CD14-positive monocyte (primary cell): ENCODE data around the gene HTRA3. TPM values are rescaled to one million over a fixed set of nuclear protein-coding genes. Genes with fewer than 3 reads are reported as not detected.
A peak's percentile ranks its signal among the peaks of the same experiment; 100 is the strongest.

Experiments used
- DNase-seq, 3 donors: peaks; one replicate each; pipeline ENCODE4 v3.0.0-alpha.2; 2011 to 2022
- H2AFZ ChIP-seq: 2 replicates; pipeline ENCODE4 v1.6.0; 2012; ENCODE audit warnings: mild to moderate bottlenecking, low read depth, low read length, inconsistent platforms; ENCODE audit not compliant: insufficient read depth, poor library complexity, severe bottlenecking
- H3K27ac ChIP-seq, 2 donors: 1 replicate in 1 of 2; 2 replicates in 1 of 2; pipeline ENCODE4 v1.5.1; 2012 to 2013; ENCODE audit warnings: low read length in 2 of 2, control low read depth in 1 of 2, inconsistent platforms in 1 of 2, low read depth in 1 of 2, mild to moderate bottlenecking in 1 of 2
- H3K27me3 ChIP-seq, 2 donors: one replicate each; pipeline versions ENCODE4 v1.6.0 to v1.6.1; 2011 to 2013; ENCODE audit warnings: low read length in 2 of 2; ENCODE audit not compliant: control insufficient read depth in 2 of 2, insufficient read depth in 2 of 2
- H3K36me3 ChIP-seq, 2 donors: replicated peaks in 1 of 2; 1 replicate in 1 of 2; 2 replicates in 1 of 2; pipeline versions ENCODE4 v1.5.1 to v1.6.1; 2012 to 2013; ENCODE audit warnings: low read length in 2 of 2, control low read depth in 1 of 2, inconsistent platforms in 1 of 2, mild to moderate bottlenecking in 1 of 2; ENCODE audit not compliant: insufficient read depth in 2 of 2, control insufficient read depth in 1 of 2
- H3K4me1 ChIP-seq, 2 donors: 1 replicate in 1 of 2; 2 replicates in 1 of 2; pipeline versions ENCODE4 v1.5.1 to v1.6.1; 2012 to 2013; ENCODE audit warnings: low read length in 2 of 2, control low read depth in 1 of 2, inconsistent platforms in 1 of 2, mild to moderate bottlenecking in 1 of 2, moderate library complexity in 1 of 2; ENCODE audit not compliant: insufficient read depth in 2 of 2, control insufficient read depth in 1 of 2
- H3K4me2 ChIP-seq: replicated peaks from 2 replicates; pipeline ENCODE3; 2012; ENCODE audit warnings: low read length, moderate library complexity, mild to moderate bottlenecking; ENCODE audit not compliant: poor library complexity, severe bottlenecking; ENCODE audit errors: extremely low read depth
- H3K4me3 ChIP-seq, 3 experiments: fragments of 200-600 bp in 1 of 3; sonication (generic) in 1 of 3; replicated peaks in 1 of 3; 1 replicate in 2 of 3; 2 replicates in 1 of 3; pipeline ENCODE4 v1.5.1; 2011 to 2013; ENCODE audit warnings: low read length in 3 of 3, mild to moderate bottlenecking in 3 of 3, control low read depth in 2 of 3, low read depth in 2 of 3, inconsistent platforms in 1 of 3, moderate library complexity in 1 of 3
- H3K79me2 ChIP-seq: 2 replicates; pipeline ENCODE4 v1.6.0; 2012; ENCODE audit warnings: mild to moderate bottlenecking, control low read depth, inconsistent platforms, low read length, moderate library complexity; ENCODE audit not compliant: insufficient read depth
- H3K9ac ChIP-seq: 2 replicates; pipeline ENCODE4 v1.6.0; 2017; ENCODE audit warnings: low read length, mild to moderate bottlenecking; ENCODE audit not compliant: insufficient read depth, poor library complexity, severe bottlenecking
- H3K9me3 ChIP-seq, 2 donors: replicated peaks in 1 of 2; 1 replicate in 1 of 2; 2 replicates in 1 of 2; pipeline versions ENCODE4 v1.5.1 to v1.6.1; 2012 to 2013; ENCODE audit warnings: low read length in 2 of 2, control low read depth in 1 of 2; ENCODE audit not compliant: control insufficient read depth in 1 of 2, insufficient read depth in 1 of 2
- H4K20me1 ChIP-seq: 2 replicates; pipeline ENCODE4 v1.6.0; 2012; ENCODE audit warnings: mild to moderate bottlenecking, low read length, control low read depth, moderate library complexity; ENCODE audit not compliant: insufficient read depth
- H3K27ac Mint-ChIP-seq, 7 donors: one replicate each; pipeline ENCODE4 v1.8.0; 2020; ENCODE audit warnings: mild to moderate bottlenecking in 7 of 7, mixed read lengths in 7 of 7, moderate library complexity in 6 of 7, inconsistent platforms in 2 of 7
- H3K27me3 Mint-ChIP-seq, 3 donors: one replicate each; pipeline ENCODE4 v1.8.0; 2021 to 2022; ENCODE audit warnings: low read depth in 3 of 3, mild to moderate bottlenecking in 3 of 3, mixed read lengths in 3 of 3, moderate library complexity in 3 of 3, inconsistent platforms in 1 of 3
- H3K36me3 Mint-ChIP-seq, 2 donors: one replicate each; pipeline ENCODE4 v1.8.0; 2020; ENCODE audit warnings: mixed read lengths in 2 of 2, inconsistent platforms in 1 of 2, mild to moderate bottlenecking in 1 of 2
- H3K4me1 Mint-ChIP-seq: one replicate; pipeline ENCODE4 v1.8.0; 2020; ENCODE audit warnings: mild to moderate bottlenecking, mixed read lengths
- H3K4me3 Mint-ChIP-seq, 2 donors: one replicate each; pipeline ENCODE4 v1.8.0; 2020; ENCODE audit warnings: mild to moderate bottlenecking in 2 of 2, mixed read lengths in 2 of 2, moderate library complexity in 1 of 2
- H3K9me3 Mint-ChIP-seq, 7 donors: one replicate each; pipeline ENCODE4 v1.8.0; 2020 to 2022; ENCODE audit warnings: mixed read lengths in 7 of 7, mild to moderate bottlenecking in 6 of 7, moderate library complexity in 6 of 7, inconsistent platforms in 2 of 7
- WGBS: methylation state at CpG from one replicate; pipeline ENCODE4 v1.1.5; 2013; ENCODE audit warnings: missing lambda C conversion rate; ENCODE audit not compliant: insufficient coverage; 5-methylcytosine and 5-hydroxymethylcytosine counted together
- intact Hi-C, 2 donors: fragments of 100-400 bp; cut with micrococcal nuclease; formaldehyde crosslinking; loops; one replicate each; pipeline versions ENCODE4 v1.15.0 to v1.15.1; 2023
- polyA plus RNA-seq, 3 donors: library from polyadenylated mRNA; depleted of rRNA in 1 of 3; unstranded in 2 of 3; stranded (reverse) in 1 of 3; fragments of 300-500 nt in 2 of 3; fragments of >200 nt in 1 of 3; fragmentation: Illumina TruSeq in 2 of 3; gene quantifications; 1 replicate in 2 of 3; 2 replicates in 1 of 3; pipeline ENCODE4 v1.2.3, GENCODE V29; 2012 to 2021
- TF ChIP-seq, protein P1 (sequence below): fragments of 200-600 bp; IDR thresholded peaks from one replicate; pipeline ENCODE4 v1.8.0; 2022; ENCODE audit warnings: antibody characterized with exemption, mild to moderate bottlenecking

HTRA3 gene
- polyA plus RNA-seq, 3 donors = not detected

DNA sequence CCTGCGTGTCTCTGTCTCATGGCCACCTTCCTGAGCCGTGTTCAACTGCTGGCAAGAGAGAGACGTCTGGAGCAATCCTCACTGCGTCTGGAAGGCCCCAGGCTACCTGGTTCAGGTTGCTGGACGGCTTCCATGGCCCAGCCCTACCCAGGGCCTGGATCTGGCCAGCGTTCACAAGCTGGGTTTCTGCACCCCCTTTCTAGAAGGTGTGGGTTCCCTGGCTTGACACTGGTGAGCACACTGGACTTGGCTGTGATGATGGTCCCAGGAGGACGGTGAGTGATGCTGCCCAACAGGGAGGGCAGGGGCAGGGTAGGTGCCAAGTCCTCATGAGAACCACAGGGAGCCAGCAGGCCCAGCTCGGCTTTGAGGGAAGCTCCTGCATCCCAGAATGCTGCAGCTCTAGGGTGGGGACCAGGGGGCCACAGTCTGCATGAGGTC lies 63.4 kb downstream of the HTRA3 start:
- H3K36me3 ChIP-seq = no peaks in the 10 kb centered on the region
- DNase-seq = no peak
- intact Hi-C loops = no loop called here
- H3K79me2 ChIP-seq = no peaks in the 10 kb centered on the region
- peaks cover 0 to 3% of the 10 kb centered on the region in 2 donors for H3K9me3 ChIP-seq
- no peak overlapping the region for H3K4me2 ChIP-seq
- peaks cover 0 to 2% (median 0%) of the 10 kb centered on the region in 3 donors for H3K27me3 Mint-ChIP-seq
- no peaks in the 10 kb centered on the region for H3K27me3 ChIP-seq
- no peak overlapping the region for H3K4me3 ChIP-seq
- H3K4me1 Mint-ChIP-seq = peaks cover 7% of the 10 kb centered on the region
- H3K9me3 Mint-ChIP-seq = peaks cover 5 to 16% (median 10%) of the 10 kb centered on the region in 7 donors
- H3K4me3 Mint-ChIP-seq = no peak overlapping the region
- H3K27ac ChIP-seq = no peak overlapping the region
- no peak overlapping the region for H3K9ac ChIP-seq
- 89% methylated on average over 8 of the region's 8 CpGs for WGBS
- H4K20me1 ChIP-seq = no peaks in the 10 kb centered on the region
- no peaks in the 10 kb centered on the region for H3K36me3 Mint-ChIP-seq
- peak overlapping the region in 1 of 7 donors; percentile 25 for H3K27ac Mint-ChIP-seq
- H3K4me1 ChIP-seq = no peaks in the 10 kb centered on the region
- H2AFZ ChIP-seq = no peak overlapping the region
- TF ChIP-seq, protein P1, sequence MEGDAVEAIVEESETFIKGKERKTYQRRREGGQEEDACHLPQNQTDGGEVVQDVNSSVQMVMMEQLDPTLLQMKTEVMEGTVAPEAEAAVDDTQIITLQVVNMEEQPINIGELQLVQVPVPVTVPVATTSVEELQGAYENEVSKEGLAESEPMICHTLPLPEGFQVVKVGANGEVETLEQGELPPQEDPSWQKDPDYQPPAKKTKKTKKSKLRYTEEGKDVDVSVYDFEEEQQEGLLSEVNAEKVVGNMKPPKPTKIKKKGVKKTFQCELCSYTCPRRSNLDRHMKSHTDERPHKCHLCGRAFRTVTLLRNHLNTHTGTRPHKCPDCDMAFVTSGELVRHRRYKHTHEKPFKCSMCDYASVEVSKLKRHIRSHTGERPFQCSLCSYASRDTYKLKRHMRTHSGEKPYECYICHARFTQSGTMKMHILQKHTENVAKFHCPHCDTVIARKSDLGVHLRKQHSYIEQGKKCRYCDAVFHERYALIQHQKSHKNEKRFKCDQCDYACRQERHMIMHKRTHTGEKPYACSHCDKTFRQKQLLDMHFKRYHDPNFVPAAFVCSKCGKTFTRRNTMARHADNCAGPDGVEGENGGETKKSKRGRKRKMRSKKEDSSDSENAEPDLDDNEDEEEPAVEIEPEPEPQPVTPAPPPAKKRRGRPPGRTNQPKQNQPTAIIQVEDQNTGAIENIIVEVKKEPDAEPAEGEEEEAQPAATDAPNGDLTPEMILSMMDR = no peak

DNA sequence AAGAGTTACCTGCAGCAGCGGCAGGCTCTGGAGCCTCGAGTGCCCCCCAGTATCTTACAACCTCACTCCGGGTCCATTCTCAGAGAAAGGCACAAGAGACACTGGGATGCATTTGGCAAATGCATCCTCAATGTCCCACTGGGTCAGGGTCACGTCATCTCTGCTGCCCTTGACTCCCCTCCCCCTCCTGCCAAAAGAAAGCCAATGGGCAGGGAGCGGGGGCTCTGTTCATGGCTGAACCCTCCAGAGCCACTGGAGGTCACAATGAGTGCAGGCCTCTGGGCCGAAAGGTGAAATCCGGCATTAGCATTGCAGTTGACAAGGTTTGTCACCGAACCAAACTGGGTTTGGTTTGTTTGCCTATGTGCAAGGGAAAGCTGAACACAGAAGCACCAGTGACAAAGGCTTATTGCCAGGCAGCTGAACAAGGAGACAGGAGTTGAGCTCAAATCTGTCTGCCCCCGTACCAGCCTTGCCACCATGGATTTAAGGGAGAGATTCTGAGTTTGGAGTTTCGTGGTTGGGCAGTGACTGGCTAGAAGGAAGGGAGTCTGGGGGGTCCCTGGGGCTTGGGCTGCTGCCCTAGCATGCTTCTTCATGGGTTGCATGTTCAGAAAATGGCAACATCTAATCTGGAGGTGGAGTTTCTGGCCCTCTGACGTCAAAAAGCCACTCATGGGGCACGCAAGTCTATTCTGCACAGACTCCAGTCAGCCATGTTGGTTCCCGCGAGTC lies 64.3 kb downstream of the HTRA3 start:
- Histone ChIP-seq H3K9me3 (peaks cover 0 to 3% of the 10 kb centered on the region in 2 donors), H3K79me2 (no peaks in the 10 kb centered on the region), H3K4me2 (no peak overlapping the region), H3K9ac (no peak overlapping the region), H2AFZ (no peak overlapping the region), H3K4me1 (peaks cover 0 to 6% of the 10 kb centered on the region in 2 donors), H3K27ac (no peak overlapping the region), H3K4me3 (no peak overlapping the region), H4K20me1 (no peaks in the 10 kb centered on the region), H3K36me3 (no peaks in the 10 kb centered on the region), H3K27me3 (no peaks in the 10 kb centered on the region)
- H3K4me3 Mint-ChIP-seq = no peak overlapping the region
- intact Hi-C loops = no loop called here
- H3K27me3 Mint-ChIP-seq = peaks cover 0 to 2% (median 0%) of the 10 kb centered on the region in 3 donors
- H3K4me1 Mint-ChIP-seq = peaks cover 13% of the 10 kb centered on the region
- no peaks in the 10 kb centered on the region for H3K36me3 Mint-ChIP-seq
- 91% methylated on average over 11 of the region's 14 CpGs for WGBS
- H3K27ac Mint-ChIP-seq = no peak overlapping the region
- peaks cover 5 to 16% (median 10%) of the 10 kb centered on the region in 7 donors for H3K9me3 Mint-ChIP-seq
- TF ChIP-seq, protein P1 = no peak
- no peak for DNase-seq
